Measurements from ENCODE around the gene HS3ST3A1. TPM values are rescaled to one million over a fixed set of nuclear protein-coding genes. Genes with fewer than 3 reads are reported as not detected.

The HS3ST3A1 gene
- polyA plus RNA-seq, 1 experiment, result 6.6 TPM

- POLR2A ChIA-PET, result interaction anchor here (0.7 to 1.3 kb wide), 2 partner anchors 9 to 11 kb away, joined by 3 to 4 read pairs; no protein-coding TSS in a partner anchor
- no peak for DNase-seq (ENCODE audit: low read depth, low spot score)
- TF ChIP-seq CTCF (IDR thresholded peaks at IDR 0.05; ENCODE audit: low read depth, low read length), result no peak
- CTCF ChIA-PET, result no interaction called here
- Histone ChIP-seq H3K27ac (ENCODE audit: low read depth, low read length) (peak overlapping the region; percentile 87), H3K27me3 (ENCODE audit: control insufficient read depth, insufficient read depth, low read length) (no peaks in the 10 kb centered on the region), H3K4me3 (ENCODE audit: low read depth, low read length) (peak overlapping the region; percentile 11), H3K9me3 (ENCODE audit: control insufficient read depth, insufficient read depth, low read length) (peaks cover 5% of the 10 kb centered on the region; the same call in 1 of the 2 replicates)
Measured at GRCh38 chr17:13544765-13545164, 57.0 kb downstream of the HS3ST3A1 start.

DNA sequence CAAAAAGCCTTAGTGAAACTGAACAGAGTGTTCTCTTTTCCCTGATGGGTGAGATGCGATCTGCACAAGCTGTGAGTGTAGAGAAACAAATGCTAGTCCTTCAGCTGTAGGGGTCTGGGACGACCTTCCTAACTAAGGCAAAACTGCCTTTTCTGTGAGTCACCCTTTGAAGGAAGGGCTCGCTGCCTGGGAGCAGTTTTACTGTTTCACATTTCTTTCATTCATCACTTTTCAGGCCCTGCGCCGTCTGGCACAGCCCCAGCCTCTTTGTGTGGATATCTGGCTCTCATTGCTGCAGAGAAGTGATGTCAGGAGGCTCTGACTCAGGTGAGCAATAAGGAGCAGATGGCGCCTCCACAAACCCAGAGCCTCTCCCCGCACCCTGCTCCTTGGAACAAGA lies 57.4 kb downstream of the HS3ST3A1 start:
- no peak for TF ChIP-seq CTCF (IDR thresholded peaks at IDR 0.05; ENCODE audit: low read depth, low read length)
- peak; percentile 93 for DNase-seq (ENCODE audit: low read depth, low spot score)
- ChIA-PET CTCF (no interaction called here), POLR2A (interaction anchor here (0.7 to 1.3 kb wide), 2 partner anchors 10 to 12 kb away, joined by 3 to 4 read pairs; no protein-coding TSS in a partner anchor)
- Histone ChIP-seq H3K27me3 (ENCODE audit: control insufficient read depth, insufficient read depth, low read length) (no peaks in the 10 kb centered on the region), H3K27ac (ENCODE audit: low read depth, low read length) (peak overlapping the region; percentile 87), H3K9me3 (ENCODE audit: control insufficient read depth, insufficient read depth, low read length) (peaks cover 3% of the 10 kb centered on the region; the same call in 1 of the 2 replicates), H3K4me3 (ENCODE audit: low read depth, low read length) (peak overlapping the region; percentile 11; the same call in 1 of the 2 replicates)

- CTCF ChIA-PET, result interaction anchor here (0.6 kb wide), 1 partner anchor 52 kb away, joined by 4 read pairs; no protein-coding TSS in a partner anchor
- POLR2A ChIA-PET, result no interaction called here
- H3K27me3 ChIP-seq (ENCODE audit: control insufficient read depth, insufficient read depth, low read length), result no peaks in the 10 kb centered on the region
- peaks cover 3% of the 10 kb centered on the region; the same call in 1 of the 2 replicates for H3K9me3 ChIP-seq (ENCODE audit: control insufficient read depth, insufficient read depth, low read length)
- no peak overlapping the region for H3K4me3 ChIP-seq (ENCODE audit: low read depth, low read length)
- no peak for TF ChIP-seq CTCF (IDR thresholded peaks at IDR 0.05; ENCODE audit: low read depth, low read length)
- no peak overlapping the region for H3K27ac ChIP-seq (ENCODE audit: low read depth, low read length)
- DNase-seq (ENCODE audit: low read depth, low spot score), result no peak
Measured at GRCh38 chr17:13542636-13543035, 59.1 kb downstream of the HS3ST3A1 start.

DNA sequence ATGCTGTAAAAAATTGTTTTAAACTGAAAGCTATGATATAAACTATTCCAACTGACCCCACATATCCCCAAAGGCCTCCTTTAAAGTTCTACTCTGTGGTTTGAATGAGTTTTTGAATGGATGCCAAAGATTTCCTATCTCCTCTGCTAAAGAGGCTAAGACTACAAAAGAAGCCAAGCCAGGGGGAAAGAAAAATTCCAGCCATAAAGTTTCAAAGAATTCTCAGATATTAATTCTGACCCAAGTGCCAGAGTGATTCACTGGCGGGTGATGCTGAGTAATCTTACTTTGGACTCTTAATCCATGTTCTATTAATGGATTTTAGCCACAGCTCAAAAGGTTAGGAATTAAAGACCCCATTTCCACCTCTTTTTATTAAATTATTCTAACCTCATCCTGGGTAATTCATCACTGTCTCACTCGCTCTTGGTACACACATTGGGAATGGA lies 60.7 kb downstream of the HS3ST3A1 start:
- ChIA-PET CTCF (no interaction called here), POLR2A (interaction anchor here (0.6 to 1.1 kb wide), 5 partner anchors 9 to 760 kb away, joined by 3 read pairs; partner anchors contain the start of gene HS3ST3B1)
- DNase-seq (ENCODE audit: low read depth, low spot score), result peak; percentile 87
- Histone ChIP-seq H3K27me3 (ENCODE audit: control insufficient read depth, insufficient read depth, low read length) (no peaks in the 10 kb centered on the region), H3K4me3 (ENCODE audit: low read depth, low read length) (no peak overlapping the region), H3K9me3 (ENCODE audit: control insufficient read depth, insufficient read depth, low read length) (peaks cover 3% of the 10 kb centered on the region; the same call in 1 of the 2 replicates), H3K27ac (ENCODE audit: low read depth, low read length) (peak overlapping the region; percentile 63)
- no peak for TF ChIP-seq CTCF (IDR thresholded peaks at IDR 0.05; ENCODE audit: low read depth, low read length)

DNA sequence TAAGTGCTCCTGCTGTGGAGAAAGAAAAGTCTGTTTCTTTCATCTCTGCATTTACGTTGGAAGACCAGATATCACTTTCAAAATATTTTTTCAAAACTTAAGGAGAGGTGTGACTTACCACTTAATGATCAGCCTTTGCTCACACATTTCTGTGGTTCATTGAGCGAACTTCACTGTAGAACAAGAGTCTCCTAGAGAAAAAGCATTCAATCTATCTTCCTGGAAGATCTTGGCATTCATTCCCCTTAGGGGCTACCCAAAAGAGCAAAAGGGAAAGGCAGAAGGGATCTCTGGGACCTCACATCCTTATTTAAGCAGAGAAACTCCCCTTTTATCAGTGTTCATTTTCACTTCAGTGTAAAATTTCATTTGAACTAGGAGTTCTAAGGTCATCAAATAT lies 61.2 kb downstream of the HS3ST3A1 start:
- POLR2A ChIA-PET, result interaction anchor here (0.6 to 1.1 kb wide), 4 partner anchors 16 to 760 kb away, joined by 3 read pairs; partner anchors contain the start of gene HS3ST3B1
- Histone ChIP-seq H3K27me3 (ENCODE audit: control insufficient read depth, insufficient read depth, low read length) (no peaks in the 10 kb centered on the region), H3K9me3 (ENCODE audit: control insufficient read depth, insufficient read depth, low read length) (peaks cover 3% of the 10 kb centered on the region; the same call in 1 of the 2 replicates), H3K4me3 (ENCODE audit: low read depth, low read length) (no peak overlapping the region; the same call in 1 of the 2 replicates), H3K27ac (ENCODE audit: low read depth, low read length) (peak overlapping the region; percentile 66)
- CTCF ChIA-PET, result no interaction called here
- TF ChIP-seq CTCF (IDR thresholded peaks at IDR 0.05; ENCODE audit: low read depth, low read length), result no peak
- DNase-seq (ENCODE audit: low read depth, low spot score), result no peak
